HepG2 (cell line): ENCODE results near the gene TUBB2B. TPM values are rescaled to one million over a fixed set of nuclear protein-coding genes. Genes with fewer than 3 reads are reported as not detected.
A peak's percentile ranks its signal among the peaks of the same experiment; 100 is the strongest.

ENCODE experiments used
- AHR ChIP-seq: IDR thresholded peaks from 2 replicates; pipeline ENCODE4 v1.6.1; 2018; ENCODE audit warnings: missing genetic modification reagents, missing compliant biosample characterization
- ARID4A ChIP-seq: sonication (generic); formaldehyde crosslinking; IDR thresholded peaks from 2 replicates; pipeline ENCODE4 v1.5.0; 2020; ENCODE audit warnings: mild to moderate bottlenecking, missing genetic modification reagents, borderline replicate concordance
- EZH2 ChIP-seq: conservative IDR thresholded peaks from 2 replicates; pipeline ENCODE4 v1.6.1; 2012; ENCODE audit warnings: mild to moderate bottlenecking, low read depth, low read length, moderate library complexity
- HINFP ChIP-seq: sonication (generic); formaldehyde crosslinking; IDR thresholded peaks from 2 replicates; pipeline ENCODE4 v1.4.0; 2020; ENCODE audit warnings: low read depth, mild to moderate bottlenecking, missing genetic modification reagents
- ZBTB43 ChIP-seq: sonication (generic); formaldehyde crosslinking; conservative IDR thresholded peaks from 2 replicates; pipeline ENCODE4 v1.4.0; 2020; ENCODE audit warnings: missing genetic modification reagents
- ZFP90 ChIP-seq: sonication (generic); formaldehyde crosslinking; IDR thresholded peaks from 2 replicates; pipeline ENCODE4 v1.8.0; 2022; ENCODE audit warnings: missing genetic modification reagents, mild to moderate bottlenecking, inconsistent platforms, borderline replicate concordance
- ZKSCAN1 ChIP-seq: fragments of 150-350 bp; IDR thresholded peaks from 2 replicates; pipeline ENCODE4 v1.6.1; 2014; ENCODE audit warnings: low read length
- ZNF543 ChIP-seq: sonication (generic); formaldehyde crosslinking; IDR thresholded peaks from 2 replicates; pipeline ENCODE4 v1.4.0; 2020; ENCODE audit warnings: mild to moderate bottlenecking, missing genetic modification reagents
- ZNF704 ChIP-seq: sonication (generic); formaldehyde crosslinking; IDR thresholded peaks from 2 replicates; pipeline ENCODE4 v1.8.1; 2023; ENCODE audit warnings: mild to moderate bottlenecking, inconsistent platforms, moderate library complexity, missing genetic modification reagents, borderline replicate concordance
- ZNF788 ChIP-seq: sonication (generic); formaldehyde crosslinking; IDR thresholded peaks from 2 replicates; pipeline ENCODE4 v1.5.0; 2020; ENCODE audit warnings: mild to moderate bottlenecking, missing genetic modification reagents, borderline replicate concordance
- polyA plus RNA-seq, 8 experiments: library from polyadenylated mRNA; depleted of rRNA in 3 of 8; stranded (reverse) in 7 of 8; unstranded in 1 of 8; fragments of >200 nt; fragmentation: Illumina TruSeq in 4 of 8; extraction: Trizol in 4 of 8; gene quantifications; 2 replicates each; pipeline versions ENCODE4 v1.2.1 to v1.2.3, GENCODE V29; 2011 to 2016; ENCODE audit warnings: low read depth in 4 of 8, missing spikeins in 1 of 8, mixed read lengths in 1 of 8; ENCODE audit not compliant: insufficient read depth in 1 of 8
- total RNA-seq, 5 experiments: library from RNA; depleted of rRNA; stranded (reverse); fragments of >200 nt; fragmentation: Illumina TruSeq; extraction: Trizol; gene quantifications; 2 replicates each; pipeline ENCODE4 v1.2.3, GENCODE V29; 2016; ENCODE audit warnings: low read depth in 1 of 5
- TF ChIP-seq, protein P1 (sequence below): sonication (generic); formaldehyde crosslinking; conservative IDR thresholded peaks from 2 replicates; pipeline ENCODE4 v1.4.0; 2020; ENCODE audit warnings: mild to moderate bottlenecking, missing genetic modification reagents, moderate library complexity
- TF ChIP-seq, protein P2 (sequence below): sonication (generic); formaldehyde crosslinking; IDR thresholded peaks from 2 replicates; pipeline ENCODE4 v1.5.0; 2020; ENCODE audit warnings: mild to moderate bottlenecking, missing genetic modification reagents, borderline replicate concordance

The TUBB2B gene
- total and polyA plus RNA-seq, 2 of the 13 experiments (the other 11 are each of a cell fraction or from before 2014, with no cell fraction given) = 10.3 to 23.6 TPM

- TF ChIP-seq ZNF704 (CRISPR knock-in tag) (peak; percentile 83; the same call in 1 of the 2 replicates), HINFP (CRISPR knock-in tag) (0 out of 2 replicates have a peak, but pooled peaks have one; percentile 66), EZH2 (no peak), ZNF543 (CRISPR knock-in tag) (peak; percentile 95), ZBTB43 (CRISPR knock-in tag) (peak; percentile 81), ARID4A (peak; percentile 95), ZKSCAN1 (no peak), AHR (CRISPR knock-in tag) (peak; percentile 94; the same call in 1 of the 2 replicates), ZNF788 (peak; percentile 75; the same call in 1 of the 2 replicates), ZFP90 (0 out of 2 replicates have a peak, but pooled peaks have one; percentile 78)
- TF ChIP-seq, protein P1, sequence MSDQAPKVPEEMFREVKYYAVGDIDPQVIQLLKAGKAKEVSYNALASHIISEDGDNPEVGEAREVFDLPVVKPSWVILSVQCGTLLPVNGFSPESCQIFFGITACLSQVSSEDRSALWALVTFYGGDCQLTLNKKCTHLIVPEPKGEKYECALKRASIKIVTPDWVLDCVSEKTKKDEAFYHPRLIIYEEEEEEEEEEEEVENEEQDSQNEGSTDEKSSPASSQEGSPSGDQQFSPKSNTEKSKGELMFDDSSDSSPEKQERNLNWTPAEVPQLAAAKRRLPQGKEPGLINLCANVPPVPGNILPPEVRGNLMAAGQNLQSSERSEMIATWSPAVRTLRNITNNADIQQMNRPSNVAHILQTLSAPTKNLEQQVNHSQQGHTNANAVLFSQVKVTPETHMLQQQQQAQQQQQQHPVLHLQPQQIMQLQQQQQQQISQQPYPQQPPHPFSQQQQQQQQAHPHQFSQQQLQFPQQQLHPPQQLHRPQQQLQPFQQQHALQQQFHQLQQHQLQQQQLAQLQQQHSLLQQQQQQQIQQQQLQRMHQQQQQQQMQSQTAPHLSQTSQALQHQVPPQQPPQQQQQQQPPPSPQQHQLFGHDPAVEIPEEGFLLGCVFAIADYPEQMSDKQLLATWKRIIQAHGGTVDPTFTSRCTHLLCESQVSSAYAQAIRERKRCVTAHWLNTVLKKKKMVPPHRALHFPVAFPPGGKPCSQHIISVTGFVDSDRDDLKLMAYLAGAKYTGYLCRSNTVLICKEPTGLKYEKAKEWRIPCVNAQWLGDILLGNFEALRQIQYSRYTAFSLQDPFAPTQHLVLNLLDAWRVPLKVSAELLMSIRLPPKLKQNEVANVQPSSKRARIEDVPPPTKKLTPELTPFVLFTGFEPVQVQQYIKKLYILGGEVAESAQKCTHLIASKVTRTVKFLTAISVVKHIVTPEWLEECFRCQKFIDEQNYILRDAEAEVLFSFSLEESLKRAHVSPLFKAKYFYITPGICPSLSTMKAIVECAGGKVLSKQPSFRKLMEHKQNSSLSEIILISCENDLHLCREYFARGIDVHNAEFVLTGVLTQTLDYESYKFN (CRISPR knock-in tag) = peak; percentile 73
- TF ChIP-seq, protein P2, sequence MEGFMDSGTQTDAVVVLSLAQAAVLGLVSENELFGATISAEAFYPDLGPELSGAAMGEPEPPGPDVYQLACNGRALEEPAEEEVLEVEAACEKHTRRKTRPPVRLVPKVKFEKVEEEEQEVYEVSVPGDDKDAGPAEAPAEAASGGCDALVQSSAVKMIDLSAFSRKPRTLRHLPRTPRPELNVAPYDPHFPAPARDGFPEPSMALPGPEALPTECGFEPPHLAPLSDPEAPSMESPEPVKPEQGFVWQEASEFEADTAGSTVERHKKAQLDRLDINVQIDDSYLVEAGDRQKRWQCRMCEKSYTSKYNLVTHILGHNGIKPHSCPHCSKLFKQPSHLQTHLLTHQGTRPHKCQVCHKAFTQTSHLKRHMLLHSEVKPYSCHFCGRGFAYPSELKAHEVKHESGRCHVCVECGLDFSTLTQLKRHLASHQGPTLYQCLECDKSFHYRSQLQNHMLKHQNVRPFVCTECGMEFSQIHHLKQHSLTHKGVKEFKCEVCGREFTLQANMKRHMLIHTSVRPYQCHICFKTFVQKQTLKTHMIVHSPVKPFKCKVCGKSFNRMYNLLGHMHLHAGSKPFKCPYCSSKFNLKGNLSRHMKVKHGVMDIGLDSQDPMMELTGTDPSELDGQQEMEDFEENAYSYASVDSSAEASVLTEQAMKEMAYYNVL (CRISPR knock-in tag) = 0 out of 2 replicates have a peak, but pooled peaks have one; percentile 24
Observed at GRCh38 chr6:3258720-3259490, 31.5 kb upstream of the TUBB2B start, which contains the start of gene PSMG4 (continued).
